Endometrial microvascular endothelial cells (primary cell): ENCODE measurements around the gene KXD1. TPM values are rescaled to one million over a fixed set of nuclear protein-coding genes. Genes with fewer than 3 reads are reported as not detected.

Experiments
- in situ Hi-C: cut with HindIII; loops from 2 replicates; pipeline ENCODE4 v1.10.0; 2017; ENCODE audit warnings: low sequenced_read_pairs, low pct_unique_long_range_greater_than_20kb; ENCODE audit errors: inconsistent ontology term
- total RNA-seq: library from RNA; depleted of rRNA; stranded (reverse); fragments of >200 nt; gene quantifications from one replicate; pipeline ENCODE4 v1.2.3, GENCODE V29; 2015; ENCODE audit errors: inconsistent ontology term

KXD1 gene
- total RNA-seq, 1 donor from 2014 or later: 194 TPM

GRCh38 chr19:18608805-18609716, 51.4 kb downstream of the KXD1 start:
- in situ Hi-C loops: no loop called here

- in situ Hi-C loops: no loop called here
These were observed 52.0 kb downstream of the KXD1 start for GRCh38 chr19:18609717-18610051.

DNA sequence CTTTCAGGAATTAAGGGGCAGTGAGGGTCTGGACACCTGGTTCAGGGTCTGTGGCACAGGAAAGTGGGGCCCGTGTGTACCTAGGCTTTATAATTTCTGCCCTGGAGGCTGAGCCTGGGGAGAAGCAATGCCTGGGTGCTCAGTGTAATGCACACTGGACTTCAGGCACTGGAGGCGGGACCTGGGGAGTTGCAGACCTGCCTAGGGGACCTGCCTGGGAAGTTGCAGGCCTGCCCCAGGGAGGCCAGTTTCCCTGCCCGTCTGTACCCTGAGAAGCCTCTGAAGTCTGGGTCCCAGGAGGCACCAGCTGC, 52.5 kb downstream of the KXD1 start:
- in situ Hi-C loops: no loop called here

- in situ Hi-C loops: no loop called here
These were observed 53.1 kb downstream of the KXD1 start for GRCh38 chr19:18610556-18611326.

GRCh38 chr19:18611327-18612050, 53.8 kb downstream of the KXD1 start:
- in situ Hi-C loops: no loop called here

DNA sequence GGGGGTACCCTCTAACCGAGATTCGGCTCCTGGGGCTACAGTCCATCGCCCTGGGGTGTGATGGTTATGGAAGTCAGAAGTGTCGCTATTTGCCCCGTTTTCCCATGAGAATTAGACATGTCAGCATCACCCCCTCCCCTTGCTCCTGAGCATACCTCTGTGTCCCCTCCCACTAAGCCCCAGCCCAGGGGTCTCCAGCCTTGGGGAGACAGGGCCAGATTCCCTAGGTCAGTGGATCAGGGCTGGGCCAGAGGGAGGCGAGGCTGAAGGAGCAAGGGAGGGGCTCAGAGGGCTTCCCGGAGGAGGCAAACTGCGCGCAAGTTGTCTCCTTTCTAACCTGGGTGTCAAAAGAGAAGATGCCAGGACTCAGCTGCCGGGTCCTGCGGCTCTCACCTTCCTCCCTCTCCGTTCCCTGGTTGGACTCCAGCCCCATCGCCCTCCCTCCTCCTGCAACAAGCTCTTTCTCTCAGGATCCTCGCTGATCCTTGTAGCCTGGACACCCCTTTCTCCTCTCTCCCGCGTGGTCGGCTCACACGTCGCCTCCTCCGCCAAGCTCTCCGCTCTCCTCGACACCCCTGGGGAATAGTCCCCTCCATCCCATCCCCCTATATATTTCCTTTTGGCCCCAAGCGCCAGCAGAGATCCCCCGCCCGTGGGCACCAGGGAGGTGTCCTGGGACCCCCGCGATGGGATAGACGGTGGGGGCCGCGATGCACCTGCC, 54.5 kb downstream of the KXD1 start:
- in situ Hi-C loops: no loop called here

DNA sequence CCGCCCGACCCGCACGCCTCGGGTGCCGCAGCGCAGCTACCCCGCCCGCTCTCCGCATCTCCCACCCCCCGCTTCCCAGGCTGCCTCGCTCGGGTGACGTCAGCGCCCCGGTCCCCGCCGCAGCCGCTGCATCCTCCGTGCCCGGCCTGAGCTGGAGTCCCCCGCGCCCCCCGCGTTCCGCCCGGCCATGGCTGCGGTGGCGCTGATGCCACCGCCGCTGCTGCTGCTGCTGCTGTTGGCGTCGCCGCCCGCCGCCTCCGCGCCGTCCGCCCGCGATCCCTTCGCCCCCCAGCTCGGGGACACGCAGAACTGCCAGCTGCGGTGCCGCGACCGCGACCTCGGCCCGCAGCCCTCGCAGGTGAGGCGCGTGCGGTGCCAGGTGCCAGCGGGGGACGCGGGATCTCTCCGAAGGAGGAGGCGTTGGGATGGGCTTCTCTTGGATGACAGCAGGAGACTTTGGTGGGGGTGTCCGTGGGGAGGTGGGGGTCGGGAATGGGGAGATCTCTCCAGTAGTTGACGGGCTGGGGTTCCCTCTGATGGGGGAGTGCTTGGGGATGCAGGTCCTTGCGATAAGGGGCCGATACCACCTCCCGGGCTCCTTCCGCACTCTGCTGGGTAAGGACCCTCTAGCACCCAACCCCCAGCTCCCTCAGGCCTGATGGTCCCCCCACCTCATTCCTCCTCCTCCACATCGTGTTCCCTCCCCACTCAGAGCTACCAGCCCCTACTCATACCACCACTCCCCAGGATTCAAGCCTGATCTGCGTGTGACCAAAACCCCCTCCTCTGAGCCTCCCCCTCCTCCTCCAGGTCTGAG, 55.3 kb downstream of the KXD1 start, which contains the start of gene TMEM59L:
Gene TMEM59L, plus strand, starts transcription at position 99 of the 817 bp plus-strand sequence. Its CDS starts 89 bp downstream, at position 188.
- in situ Hi-C loops: no loop called here

DNA sequence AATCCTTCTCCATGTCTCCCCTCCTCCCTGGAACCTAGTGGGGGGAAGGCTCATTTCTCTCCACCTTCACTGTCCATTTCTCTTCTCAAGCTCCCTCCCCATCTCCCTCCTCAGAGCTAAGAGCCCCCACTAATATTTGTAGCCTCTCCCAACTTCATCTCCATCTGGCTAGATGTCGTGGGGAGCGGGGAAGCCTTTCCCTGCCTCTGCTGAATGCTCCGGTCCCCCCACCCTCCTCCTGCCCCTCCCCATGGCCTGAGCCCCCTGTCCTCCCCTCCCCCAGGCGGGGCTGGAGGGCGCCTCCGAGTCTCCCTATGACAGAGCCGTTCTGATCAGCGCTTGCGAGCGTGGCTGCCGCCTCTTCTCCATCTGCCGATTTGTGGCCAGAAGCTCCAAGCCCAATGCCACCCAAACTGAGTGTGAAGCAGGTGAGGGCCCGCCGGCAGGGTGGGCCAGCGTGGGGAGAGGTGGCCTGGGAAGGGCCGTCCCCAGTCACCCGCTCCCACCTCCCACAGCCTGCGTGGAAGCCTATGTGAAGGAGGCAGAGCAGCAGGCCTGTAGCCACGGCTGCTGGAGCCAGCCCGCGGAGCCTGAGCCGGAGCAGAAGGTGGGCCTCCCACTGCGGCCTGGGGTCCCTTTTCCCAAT, 56.0 kb downstream of the KXD1 start:
- in situ Hi-C loops: no loop called here

GRCh38 chr19:18616023-18616422, 58.4 kb downstream of the KXD1 start:
- in situ Hi-C loops: no loop called here

DNA sequence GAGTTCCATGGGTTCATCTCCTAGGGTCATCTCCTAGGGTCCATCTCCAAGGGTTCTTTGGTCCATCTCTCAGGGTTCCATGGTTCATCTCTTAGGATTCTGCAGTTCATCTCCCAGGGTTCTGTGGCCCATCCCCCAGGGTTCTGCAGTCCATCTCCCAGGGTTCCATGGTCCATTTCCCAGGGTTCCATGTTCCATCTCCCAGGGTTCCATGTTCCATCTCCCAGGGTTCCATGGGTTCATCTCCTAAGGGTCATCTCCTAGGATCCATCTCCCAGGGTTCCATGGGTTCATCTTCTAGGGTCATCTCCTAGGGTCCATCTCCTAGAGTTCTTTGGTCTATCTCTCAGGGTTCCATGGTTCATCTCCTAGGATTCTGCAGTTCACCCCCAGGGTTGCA, 59.9 kb downstream of the KXD1 start:
- in situ Hi-C loops: no loop called here

GRCh38 chr19:18618236-18618635, 60.6 kb downstream of the KXD1 start:
- in situ Hi-C loops: no loop called here

Other genes with a start within 250 kb of the KXD1 start
- 293 TPM for gene LSM4, start 234.8 kb upstream of the KXD1 start, total RNA-seq
- gene PGPEP1, start 217.3 kb upstream of the KXD1 start, total RNA-seq: 5.8 TPM
- gene GDF15, start 171.7 kb upstream of the KXD1 start, total RNA-seq: 305 TPM
- gene LRRC25, start 160.2 kb upstream of the KXD1 start, total RNA-seq: not detected
- gene SSBP4, start 138.5 kb upstream of the KXD1 start, total RNA-seq: 174 TPM
- 22.4 TPM for gene ISYNA1, start 119.7 kb upstream of the KXD1 start, total RNA-seq
- 18.6 TPM for gene ELL, start 35.8 kb upstream of the KXD1 start, total RNA-seq
- gene FKBP8, start 14.3 kb upstream of the KXD1 start, total RNA-seq: 223 TPM
- gene UBA52, start 14.0 kb downstream of the KXD1 start, total RNA-seq: 931 TPM
- gene REX1BD, start 30.9 kb downstream of the KXD1 start, total RNA-seq: 65.9 TPM
- gene CRLF1, start 48.9 kb downstream of the KXD1 start, total RNA-seq: 0.84 TPM
- gene TMEM59L, start 55.0 kb downstream of the KXD1 start, total RNA-seq: not detected
- gene KLHL26, start 79.2 kb downstream of the KXD1 start, total RNA-seq: 1.5 TPM
- gene CRTC1, start 125.8 kb downstream of the KXD1 start, total RNA-seq: 2.3 TPM
- gene COMP, start 233.4 kb downstream of the KXD1 start, total RNA-seq: not detected